Activated T-cell treated with anti-CD3 and anti-CD28 coated beads, Interleukin-2, amount 50 U/mL, for 72 hours (primary cell): Measurements from ENCODE around the gene PILRB. TPM values are rescaled to one million over a fixed set of nuclear protein-coding genes. Genes with fewer than 3 reads are reported as not detected.

Experiments used
- ATAC-seq, 2 donors: fragments of 150-1000 bp; cut with Tn5 transposase; replicated peaks in 1 of 2; 2 replicates each; pipeline ENCODE4 v1.10.0; 2021; ENCODE audit warnings: moderate library complexity in 2 of 2, mild to moderate bottlenecking in 1 of 2
- DNase-seq, 2 donors: peaks; one replicate each; pipeline ENCODE4 v3.0.0; 2021 to 2022; ENCODE audit warnings: mixed read lengths in 1 of 2
- H3K27ac Mint-ChIP-seq: one replicate; pipeline ENCODE4 v1.8.0; 2022; ENCODE audit warnings: mild to moderate bottlenecking, moderate library complexity, mixed read lengths
- H3K27me3 Mint-ChIP-seq: one replicate; pipeline ENCODE4 v1.8.0; 2022; ENCODE audit warnings: low read depth, mixed read lengths
- H3K36me3 Mint-ChIP-seq, 2 donors: one replicate each; pipeline ENCODE4 v1.8.0; 2022; ENCODE audit warnings: mixed read lengths in 2 of 2, mild to moderate bottlenecking in 1 of 2; ENCODE audit not compliant: insufficient read depth in 2 of 2
- H3K4me1 Mint-ChIP-seq: one replicate; pipeline ENCODE4 v1.8.0; 2022; ENCODE audit warnings: low read depth, mixed read lengths
- H3K4me3 Mint-ChIP-seq, 2 donors: one replicate each; pipeline ENCODE4 v1.8.0; 2022; ENCODE audit warnings: mild to moderate bottlenecking in 2 of 2, mixed read lengths in 2 of 2, moderate library complexity in 2 of 2
- H3K9me3 Mint-ChIP-seq, 2 donors: one replicate each; pipeline ENCODE4 v1.8.0; 2022; ENCODE audit warnings: mixed read lengths in 2 of 2
- total RNA-seq, 2 donors: library from RNA; stranded (reverse); gene quantifications; one replicate each; pipeline ENCODE4 v1.2.3, GENCODE V29; 2022

The PILRB gene
- total RNA-seq, 2 donors from 2014 or later, result 43.6 to 78.3 TPM

- Mint-ChIP-seq H3K4me1 (no peaks in the 10 kb centered on the region), H3K27me3 (no peaks in the 10 kb centered on the region), H3K27ac (no peak overlapping the region), H3K4me3 (no peak overlapping the region), H3K36me3 (no peaks in the 10 kb centered on the region), H3K9me3 (no peaks in the 10 kb centered on the region)
- peak; percentile 81 to 83 for ATAC-seq
- peak; percentile 44 to 54 for DNase-seq
These were observed 49.6 kb downstream of the PILRB start for GRCh38 chr7:100407285-100408180.

- ATAC-seq, result no peak
- Mint-ChIP-seq H3K36me3 (no peaks in the 10 kb centered on the region), H3K4me1 (peaks cover 6% of the 10 kb centered on the region), H3K4me3 (no peak overlapping the region), H3K27ac (no peak overlapping the region), H3K27me3 (peaks cover 6% of the 10 kb centered on the region), H3K9me3 (no peaks in the 10 kb centered on the region)
- DNase-seq, result no peak
These were observed 53.2 kb downstream of the PILRB start for GRCh38 chr7:100411101-100411500.

- Mint-ChIP-seq H3K4me1 (peaks cover 6% of the 10 kb centered on the region), H3K9me3 (no peaks in the 10 kb centered on the region), H3K36me3 (no peaks in the 10 kb centered on the region), H3K27ac (peak overlapping the region; percentile 52), H3K4me3 (no peak overlapping the region), H3K27me3 (peaks cover 6% of the 10 kb centered on the region)
- DNase-seq (no peak), ATAC-seq (no peak)
These were observed 55.4 kb downstream of the PILRB start for GRCh38 chr7:100413346-100413745.

DNA sequence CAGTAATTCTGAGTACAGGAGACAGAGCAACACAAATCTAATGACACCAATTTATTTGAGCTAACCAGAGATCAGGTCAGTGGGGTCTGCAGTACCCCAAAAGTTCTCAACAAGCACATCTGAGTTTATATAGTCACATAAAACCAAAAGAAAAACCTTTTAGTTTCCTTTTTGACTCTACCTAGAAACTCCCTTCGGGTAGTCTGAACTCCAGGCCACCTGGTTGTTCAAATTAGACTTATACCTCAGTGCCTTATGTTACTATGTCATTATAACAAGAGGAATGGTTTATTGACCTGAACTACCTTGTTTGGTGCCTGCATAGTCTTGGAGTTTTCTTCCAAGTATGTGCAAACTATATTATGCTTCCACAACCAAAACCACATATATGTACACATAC lies 56.0 kb downstream of the PILRB start:
- no peak for DNase-seq
- H3K9me3 Mint-ChIP-seq, result no peaks in the 10 kb centered on the region
- peaks cover 6% of the 10 kb centered on the region for H3K4me1 Mint-ChIP-seq
- H3K27ac Mint-ChIP-seq, result no peak overlapping the region
- H3K27me3 Mint-ChIP-seq, result peaks cover 6% of the 10 kb centered on the region
- H3K4me3 Mint-ChIP-seq, result no peak overlapping the region
- H3K36me3 Mint-ChIP-seq, result no peaks in the 10 kb centered on the region
- peak in 1 of 2 donors; percentile 21 for ATAC-seq

DNA sequence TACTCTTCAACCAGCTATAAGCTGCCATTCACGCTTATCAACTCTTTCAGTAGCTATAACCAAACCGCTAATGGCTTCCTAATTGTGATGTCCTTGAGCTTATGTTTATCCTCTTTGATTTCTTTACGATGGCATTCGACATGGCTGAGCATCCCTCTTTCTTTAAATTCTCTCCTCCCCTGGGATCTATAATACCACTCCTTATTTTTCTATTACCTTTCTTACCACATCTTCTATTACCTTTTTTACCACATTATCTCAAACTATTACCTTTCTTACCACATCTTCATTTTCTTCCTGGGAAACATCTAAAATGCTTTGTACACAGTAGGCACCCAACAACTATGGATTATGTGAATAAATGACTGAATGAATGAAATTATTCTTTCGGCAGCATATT lies 57.5 kb downstream of the PILRB start:
- H3K27ac Mint-ChIP-seq, result no peak overlapping the region
- no peak overlapping the region for H3K4me3 Mint-ChIP-seq
- DNase-seq, result no peak
- H3K4me1 Mint-ChIP-seq, result peaks cover 6% of the 10 kb centered on the region
- no peak for ATAC-seq
- H3K36me3 Mint-ChIP-seq, result no peaks in the 10 kb centered on the region
- peaks cover 6% of the 10 kb centered on the region for H3K27me3 Mint-ChIP-seq
- no peaks in the 10 kb centered on the region for H3K9me3 Mint-ChIP-seq

Other genes with a start within 250 kb of the PILRB start
- 10 to 100 TPM; 76.7 to 88.1 TPM for gene TAF6, start 238.8 kb upstream of the PILRB start, total RNA-seq
- gene CNPY4, start 238.5 kb upstream of the PILRB start, total RNA-seq, result 10 to 100 TPM; 11.1 to 18.8 TPM
- gene MBLAC1, start 231.2 kb upstream of the PILRB start, total RNA-seq, result 1 to 10 TPM; 3.2 to 3.4 TPM
- 100 to 1,000 TPM; 130 to 134 TPM for gene LAMTOR4, start 209.2 kb upstream of the PILRB start, total RNA-seq
- gene TRAPPC14, start 199.4 kb upstream of the PILRB start, total RNA-seq, result 10 to 100 TPM; 22.1 to 28.8 TPM
- 10 to 100 TPM in 1 of 2 donors, 1 to 10 TPM in 1; 6.9 to 11.7 TPM for gene GAL3ST4, start 189.5 kb upstream of the PILRB start, total RNA-seq
- gene GPC2, start 180.7 kb upstream of the PILRB start, total RNA-seq, result 10 to 100 TPM in 1 of 2 donors, 1 to 10 TPM in 1; 9.7 to 14.2 TPM
- gene STAG3, start 180.2 kb upstream of the PILRB start, total RNA-seq, result 100 to 1,000 TPM; 103 to 121 TPM
- 10 to 100 TPM; 26.7 to 34.4 TPM for gene PVRIG, start 138.2 kb upstream of the PILRB start, total RNA-seq
- not detected for gene SPDYE3, start 50.4 kb upstream of the PILRB start, total RNA-seq
- gene PILRA, start 15.4 kb downstream of the PILRB start, total RNA-seq, result 10 to 100 TPM in 1 of 2 donors, 1 to 10 TPM in 1; 3.4 to 14.1 TPM
- 1 to 10 TPM; 5.9 to 6.5 TPM for gene ZCWPW1, start 70.6 kb downstream of the PILRB start, total RNA-seq
- gene MEPCE, start 71.7 kb downstream of the PILRB start, total RNA-seq, result 10 to 100 TPM; 61.0 to 66.7 TPM
- gene PPP1R35, start 78.4 kb downstream of the PILRB start, total RNA-seq, result 10 to 100 TPM; 59.0 to 68.8 TPM
- gene SPACDR, start 106.1 kb downstream of the PILRB start, total RNA-seq, result 1 to 10 TPM; 5.4 to 5.6 TPM
- gene TSC22D4, start 121.1 kb downstream of the PILRB start, total RNA-seq, result 100 to 1,000 TPM in 1 of 2 donors, 10 to 100 TPM in 1; 94.9 to 113 TPM
- gene NYAP1, start 125.8 kb downstream of the PILRB start, total RNA-seq, result under 1 TPM; 0.67 to 0.72 TPM
- 10 to 100 TPM; 35.5 to 53.7 TPM for gene AGFG2, start 181.1 kb downstream of the PILRB start, total RNA-seq
- gene SAP25, start 215.8 kb downstream of the PILRB start, total RNA-seq, result 10 to 100 TPM; 21.4 to 23.4 TPM
- 100 to 1,000 TPM; 144 to 154 TPM for gene LRCH4, start 228.0 kb downstream of the PILRB start, total RNA-seq
- 1 to 10 TPM; 2.1 to 3.6 TPM for gene FBXO24, start 228.2 kb downstream of the PILRB start, total RNA-seq
- gene PCOLCE, start 244.2 kb downstream of the PILRB start, total RNA-seq, result 10 to 100 TPM; 12.9 to 13.7 TPM